Measurements from ENCODE around the gene PLG. TPM values are rescaled to one million over a fixed set of nuclear protein-coding genes. Genes with fewer than 3 reads are reported as not detected.
"Not testable (repeated sequence)": the region's sequence is repeated elsewhere in the genome, so short reads cannot be mapped to it uniquely, and the experiment has no call there.

PLG gene
- total RNA-seq, 1 experiment from 2014 or later: not detected

DNA sequence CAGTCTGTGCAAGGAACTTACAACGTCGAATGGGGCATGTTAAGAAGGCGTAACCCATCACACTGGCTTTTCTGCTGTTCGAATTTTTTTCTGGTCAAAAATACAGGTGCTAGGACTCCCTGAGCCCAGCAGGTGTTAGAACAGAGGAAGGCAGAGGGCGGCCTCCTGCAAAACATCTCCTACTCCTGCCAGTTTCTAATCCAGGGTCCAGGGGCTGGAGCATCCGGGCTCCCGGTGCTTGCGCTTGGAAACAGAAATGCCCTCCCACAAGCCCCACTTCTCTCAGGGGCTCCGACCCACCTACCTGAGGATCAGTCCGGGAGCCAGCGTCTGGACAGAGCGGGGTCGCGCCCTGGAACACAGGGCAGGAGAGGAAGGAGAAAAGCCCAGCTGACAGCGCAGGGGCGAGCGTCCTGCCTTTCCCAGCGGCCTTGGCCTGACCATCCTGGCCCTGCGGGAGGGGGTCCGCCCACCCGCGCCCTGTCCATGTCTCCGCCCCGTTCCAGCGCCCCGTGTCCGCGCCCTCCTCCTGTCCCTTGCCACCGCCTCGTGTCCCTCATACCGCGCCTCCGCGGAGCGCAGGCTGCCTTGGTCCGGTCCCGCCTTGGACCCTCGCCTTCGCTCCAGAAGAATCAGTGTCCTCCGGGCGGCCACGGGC is 23.2 kb upstream of the PLG start:
- CTCF ChIA-PET: no interaction called here
- no peak overlapping the region for H3K4me3 ChIP-seq
- BruUV-seq (replicated peaks): no TSS peak

GRCh38 chr6:160679402-160679769 is 22.7 kb upstream of the PLG start:
- H3K4me2 ChIP-seq: no peak overlapping the region
- no peak overlapping the region for H3K4me3 ChIP-seq
- POLR2A ChIA-PET (ENCODE audit: unreplicated experiment): no interaction called here
- no peak overlapping the region for H3K27ac ChIP-seq
- no peak for TF ChIP-seq EZH2 (IDR thresholded peaks at IDR 0.05; ENCODE audit: low read depth)
- TF ChIP-seq CTCF (conservative IDR thresholded peaks at IDR 0.05): no peak
- no TSS peak for BruUV-seq (replicated peaks)
- H3K36me3 ChIP-seq (ENCODE audit: low read depth): no peaks in the 10 kb centered on the region
- H3K27me3 ChIP-seq (ENCODE audit: insufficient read depth, low read depth): peaks cover 4% of the 10 kb centered on the region; the same call in 1 of the 2 replicates
- H2AFZ ChIP-seq: no peak overlapping the region
- H3K4me1 ChIP-seq (replicated peaks; ENCODE audit: insufficient read depth): no peaks in the 10 kb centered on the region
- H3K9me2 ChIP-seq (ENCODE audit: insufficient read depth): no peaks in the 10 kb centered on the region
- H3K79me2 ChIP-seq (ENCODE audit: low read depth): no peaks in the 10 kb centered on the region
- H3K9me3 ChIP-seq (ENCODE audit: insufficient read depth, low read depth): no peaks in the 10 kb centered on the region
- CTCF ChIA-PET: no interaction called here
- intact Hi-C loops (cut with micrococcal nuclease; ENCODE audit: unreplicated experiment): no loop called here
- no peaks in the 10 kb centered on the region for H3F3A ChIP-seq (ENCODE audit: insufficient read depth, low read depth)
- no peak for DNase-seq
- no peaks in the 10 kb centered on the region for H4K20me1 ChIP-seq (ENCODE audit: insufficient read depth)

More for the DNA sequence above, 23.2 kb upstream of the PLG start:
- Histone ChIP-seq H3K4me2 (no peak overlapping the region), H3K4me1 (replicated peaks; ENCODE audit: insufficient read depth) (no peaks in the 10 kb centered on the region), H3K27me3 (ENCODE audit: insufficient read depth, low read depth) (peaks cover 4% of the 10 kb centered on the region; the same call in 1 of the 2 replicates), H3K79me2 (ENCODE audit: low read depth) (no peaks in the 10 kb centered on the region), H3K9me2 (ENCODE audit: insufficient read depth) (no peaks in the 10 kb centered on the region), H3F3A (ENCODE audit: insufficient read depth, low read depth) (no peaks in the 10 kb centered on the region), H4K20me1 (ENCODE audit: insufficient read depth) (no peaks in the 10 kb centered on the region), H3K27ac (no peak overlapping the region), H2AFZ (no peak overlapping the region), H3K9me3 (ENCODE audit: insufficient read depth, low read depth) (no peaks in the 10 kb centered on the region), H3K36me3 (ENCODE audit: low read depth) (no peaks in the 10 kb centered on the region)
- POLR2A ChIA-PET (ENCODE audit: unreplicated experiment): no interaction called here
- intact Hi-C loops (cut with micrococcal nuclease; ENCODE audit: unreplicated experiment): no loop called here
- no peak for DNase-seq
- TF ChIP-seq EZH2 (IDR thresholded peaks at IDR 0.05; ENCODE audit: low read depth) (no peak), CTCF (conservative IDR thresholded peaks at IDR 0.05) (no peak)

DNA sequence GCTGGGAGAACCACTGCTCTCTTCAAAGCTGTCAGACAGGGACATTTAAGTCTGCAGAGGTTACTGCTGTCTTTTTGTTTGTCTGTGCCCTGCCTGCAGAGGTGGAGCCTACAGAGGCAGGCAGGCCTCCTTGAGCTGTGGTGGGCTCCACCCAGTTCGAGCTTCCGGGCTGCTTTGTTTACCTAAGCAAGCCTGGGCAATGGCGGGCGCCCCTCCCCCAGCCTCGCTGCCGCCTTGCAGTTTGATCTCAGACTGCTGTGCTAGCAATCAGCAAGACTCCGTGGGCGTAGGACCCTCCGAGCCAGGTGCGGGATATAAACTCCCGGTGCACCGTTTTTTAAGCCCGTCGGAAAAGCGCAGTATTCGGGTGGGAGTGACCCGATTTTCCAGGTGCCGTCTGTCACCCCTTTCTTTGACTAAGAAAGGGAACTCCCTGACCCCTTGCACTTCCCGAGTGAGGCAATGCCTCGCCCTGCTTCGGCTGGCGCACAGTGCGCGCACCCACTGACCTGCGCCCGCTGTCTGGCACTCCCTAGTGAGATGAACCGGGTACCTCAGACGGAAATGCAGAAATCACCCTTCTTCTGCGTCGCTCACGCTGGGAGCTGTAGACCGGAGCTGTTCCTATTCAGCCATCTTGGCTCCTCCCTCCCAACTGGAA is 16.8 kb upstream of the PLG start:
- BruUV-seq (replicated peaks); POLR2A ChIA-PET (ENCODE audit: unreplicated experiment); H3F3A ChIP-seq (ENCODE audit: insufficient read depth, low read depth); H3K27me3 ChIP-seq (ENCODE audit: insufficient read depth, low read depth); H4K20me1 ChIP-seq (ENCODE audit: insufficient read depth); H3K27ac ChIP-seq; DNase-seq; CTCF ChIA-PET; intact Hi-C loops (cut with micrococcal nuclease; ENCODE audit: unreplicated experiment); H3K4me1 ChIP-seq (replicated peaks; ENCODE audit: insufficient read depth); H3K79me2 ChIP-seq (ENCODE audit: low read depth); H3K9me2 ChIP-seq (ENCODE audit: insufficient read depth); H3K9me3 ChIP-seq (ENCODE audit: insufficient read depth, low read depth); H3K36me3 ChIP-seq (ENCODE audit: low read depth); H2AFZ ChIP-seq: not testable (repeated sequence)
- peak overlapping the region; percentile 22; the same call in 1 of the 2 replicates for H3K4me3 ChIP-seq
- peak overlapping the region; percentile 59 for H3K4me2 ChIP-seq

Data from PC-9 (cell line).